ENCODE results near the gene EPHA3.

EPHA3 gene

GRCh38 chr3:89474333-89475130 lies 367.1 kb downstream of the EPHA3 start:
- DNase-seq = no peak

- no peak for DNase-seq
Observed at GRCh38 chr3:89488800-89489580, 381.6 kb downstream of the EPHA3 start.

- no peak for DNase-seq
Observed at GRCh38 chr3:89490129-89490528, 382.7 kb downstream of the EPHA3 start.

- no peak for DNase-seq
Observed at GRCh38 chr3:89494734-89495133, 387.3 kb downstream of the EPHA3 start.

GRCh38 chr3:89503891-89504391 lies 396.5 kb downstream of the EPHA3 start:
- no peak for DNase-seq

- no peak for DNase-seq
Observed at GRCh38 chr3:89504432-89504831, 397.0 kb downstream of the EPHA3 start.

- no peak for DNase-seq
Observed at GRCh38 chr3:89506462-89507103, 399.2 kb downstream of the EPHA3 start.

GRCh38 chr3:89521328-89521727 lies 413.9 kb downstream of the EPHA3 start:
- DNase-seq = no peak

- no peak for DNase-seq
Observed at GRCh38 chr3:89522155-89522554, 414.7 kb downstream of the EPHA3 start.

GRCh38 chr3:89525609-89526008 lies 418.2 kb downstream of the EPHA3 start:
- DNase-seq = no peak

GRCh38 chr3:89527736-89528305 lies 420.4 kb downstream of the EPHA3 start:
- no peak for DNase-seq

All from activated CD4-positive, alpha-beta T cell treated with anti-CD3 and anti-CD28 coated beads, Interleukin-10, Interleukin-2, amounts not matched to agents 100 ng/mL and 50 ng/mL, durations not matched to agents 16 hours and 8 hours (primary cell).